HG03039 (cell line): ENCODE results near the gene KCNK7.

Experiments
- ATAC-seq: cut with Tn5 transposase; IDR thresholded peaks from one replicate; pipeline ENCODE4 v1.9.1; 2021; ENCODE audit warnings: mild to moderate bottlenecking, moderate library complexity; ENCODE audit not compliant: unreplicated experiment

KCNK7 gene

GRCh38 chr11:65611758-65612603 lies 16.4 kb upstream of the KCNK7 start:
- ATAC-seq, result no peak

- no peak for ATAC-seq
Measured at GRCh38 chr11:65611028-65611757, 15.6 kb upstream of the KCNK7 start.

- no peak for ATAC-seq
Measured at GRCh38 chr11:65610404-65610803, 14.8 kb upstream of the KCNK7 start.

- ATAC-seq, result no peak
Measured at GRCh38 chr11:65609665-65610064, 14.1 kb upstream of the KCNK7 start.

GRCh38 chr11:65609229-65609628 lies 13.6 kb upstream of the KCNK7 start:
- ATAC-seq, result no peak

- ATAC-seq, result no peak
Measured at GRCh38 chr11:65607614-65608426, 12.2 kb upstream of the KCNK7 start.

GRCh38 chr11:65606876-65607613 lies 11.4 kb upstream of the KCNK7 start:
- ATAC-seq, result no peak

GRCh38 chr11:65604258-65604657 lies 8.7 kb upstream of the KCNK7 start:
- ATAC-seq, result no peak

- ATAC-seq, result no peak
Measured at GRCh38 chr11:65599955-65600246, 4.3 kb upstream of the KCNK7 start.

- no peak for ATAC-seq
Measured at GRCh38 chr11:65599216-65599954, 3.8 kb upstream of the KCNK7 start.

GRCh38 chr11:65598258-65598699 lies 2.7 kb upstream of the KCNK7 start:
- no peak for ATAC-seq

- no peak for ATAC-seq
Measured at GRCh38 chr11:65596520-65596919, 920 bp upstream of the KCNK7 start.

GRCh38 chr11:65595131-65595530 lies 469 bp downstream of the KCNK7 start:
- ATAC-seq, result no peak

GRCh38 chr11:65593518-65594414 lies 1.8 kb downstream of the KCNK7 start:
- no peak for ATAC-seq

- no peak for ATAC-seq
Measured at GRCh38 chr11:65592858-65593517, 2.6 kb downstream of the KCNK7 start.

GRCh38 chr11:65591939-65592857 lies 3.4 kb downstream of the KCNK7 start:
- no peak for ATAC-seq

GRCh38 chr11:65590240-65590738 lies 5.3 kb downstream of the KCNK7 start:
- ATAC-seq, result no peak
